Keratinocyte (primary cell): ENCODE measurements around the gene PRKAB1.

Experiments used
- CTCF ChIP-seq, 3 experiments: IDR thresholded peaks in 1 of 3; conservative IDR thresholded peaks in 1 of 3; optimal IDR thresholded peaks in 1 of 3; 2 replicates in 2 of 3; 3 replicates in 1 of 3; pipeline versions ENCODE3 to v1.5.1; 2011; ENCODE audit warnings: low read length in 3 of 3, mild to moderate bottlenecking in 3 of 3, moderate library complexity in 2 of 3, control low read depth in 1 of 3, inconsistent platforms in 1 of 3; ENCODE audit not compliant: insufficient read depth in 2 of 3; ENCODE audit errors: extremely low read depth in 1 of 3
- EZH2 ChIP-seq: IDR thresholded peaks from one replicate; pipeline ENCODE4 v1.6.1; 2012; ENCODE audit warnings: inconsistent platforms, mild to moderate bottlenecking, low read length, moderate library complexity

- no peak for TF ChIP-seq CTCF (optimal IDR thresholded peaks at IDR 0.05 in 1 of 3, IDR thresholded peaks at IDR 0.05 in 1 of 3, conservative IDR thresholded peaks at IDR 0.05 in 1 of 3; ENCODE audit: extremely low read depth in 1 of 3, insufficient read depth in 2 of 3, low read length in 3 of 3)
- no peak for TF ChIP-seq EZH2
These were observed 40.2 kb upstream of the PRKAB1 start for GRCh38 chr12:119627686-119628085.
